VCaP (cell line): ENCODE results near the gene SFTPB.

Experiments
- H3K27ac ChIP-seq: fragments of 450-650 bp; 2 replicates; pipeline ENCODE4 v1.5.1; 2017
- CTCF ChIP-seq: fragments of 450-650 bp; conservative IDR thresholded peaks from 2 replicates; pipeline ENCODE4 v1.5.1; 2017; ENCODE audit warnings: mild to moderate bottlenecking, moderate library complexity

Gene SFTPB

DNA sequence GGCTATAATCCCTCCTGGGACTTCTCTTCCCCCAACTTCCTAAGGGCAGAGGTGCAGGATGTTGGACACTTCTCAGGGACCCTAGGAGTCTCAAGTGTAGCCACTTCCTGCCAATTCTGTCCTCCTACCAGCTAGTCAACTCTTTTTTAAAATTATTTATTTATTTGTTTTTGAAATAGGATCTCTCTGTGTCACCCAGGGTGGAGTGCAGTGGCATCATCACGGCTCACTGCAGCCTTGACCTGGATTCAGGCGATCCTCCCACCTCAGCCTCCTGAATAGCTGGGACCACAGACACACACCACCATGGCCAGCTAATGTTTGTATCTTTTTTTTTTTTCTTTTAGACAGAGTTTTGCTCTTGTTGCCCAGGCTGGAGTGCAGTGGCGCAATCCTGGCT is 11.5 kb downstream of the SFTPB start:
- no peak overlapping the region for H3K27ac ChIP-seq
- no peak for TF ChIP-seq CTCF

- no peak overlapping the region for H3K27ac ChIP-seq
- TF ChIP-seq CTCF: no peak
Observed at GRCh38 chr2:85655961-85656417, 12.0 kb downstream of the SFTPB start.

- TF ChIP-seq CTCF: no peak
- no peak overlapping the region for H3K27ac ChIP-seq
Observed at GRCh38 chr2:85653996-85654395, 14.0 kb downstream of the SFTPB start.

- no peak for TF ChIP-seq CTCF
- no peak overlapping the region for H3K27ac ChIP-seq
Observed at GRCh38 chr2:85652056-85652455, 15.9 kb downstream of the SFTPB start.

DNA sequence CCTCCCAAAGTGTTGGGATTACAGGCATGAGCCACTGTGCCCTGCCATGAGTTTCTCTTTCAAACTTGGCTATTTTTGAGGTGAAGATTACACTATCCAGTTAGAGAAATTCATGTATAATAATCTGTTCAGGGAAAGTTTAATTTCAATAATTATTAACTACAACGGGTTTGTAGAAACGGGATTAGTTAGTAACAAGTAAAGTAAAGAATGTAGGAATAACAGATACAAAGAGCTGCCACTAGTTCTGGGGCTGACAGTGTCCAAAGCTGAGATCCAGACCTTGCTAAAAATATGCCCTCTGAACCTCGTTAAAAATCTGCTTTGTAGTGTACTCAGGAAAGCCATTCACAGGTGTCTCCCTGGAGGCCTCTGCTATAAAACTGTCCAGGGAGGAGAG is 16.9 kb downstream of the SFTPB start:
- H3K27ac ChIP-seq: peak overlapping the region; percentile 20
- no peak for TF ChIP-seq CTCF

GRCh38 chr2:85650456-85650855 is 17.5 kb downstream of the SFTPB start:
- no peak for TF ChIP-seq CTCF
- H3K27ac ChIP-seq: peak overlapping the region; percentile 20

GRCh38 chr2:85649201-85650190 is 18.5 kb downstream of the SFTPB start:
- TF ChIP-seq CTCF: no peak
- H3K27ac ChIP-seq: no peak overlapping the region
